HG03175 (cell line): ENCODE results near the gene ARHGEF38.

Source experiments
- ATAC-seq: cut with Tn5 transposase; IDR thresholded peaks from one replicate; pipeline ENCODE4 v1.9.1; 2021; ENCODE audit warnings: mild to moderate bottlenecking, moderate library complexity; ENCODE audit not compliant: unreplicated experiment

The ARHGEF38 gene, protein sequence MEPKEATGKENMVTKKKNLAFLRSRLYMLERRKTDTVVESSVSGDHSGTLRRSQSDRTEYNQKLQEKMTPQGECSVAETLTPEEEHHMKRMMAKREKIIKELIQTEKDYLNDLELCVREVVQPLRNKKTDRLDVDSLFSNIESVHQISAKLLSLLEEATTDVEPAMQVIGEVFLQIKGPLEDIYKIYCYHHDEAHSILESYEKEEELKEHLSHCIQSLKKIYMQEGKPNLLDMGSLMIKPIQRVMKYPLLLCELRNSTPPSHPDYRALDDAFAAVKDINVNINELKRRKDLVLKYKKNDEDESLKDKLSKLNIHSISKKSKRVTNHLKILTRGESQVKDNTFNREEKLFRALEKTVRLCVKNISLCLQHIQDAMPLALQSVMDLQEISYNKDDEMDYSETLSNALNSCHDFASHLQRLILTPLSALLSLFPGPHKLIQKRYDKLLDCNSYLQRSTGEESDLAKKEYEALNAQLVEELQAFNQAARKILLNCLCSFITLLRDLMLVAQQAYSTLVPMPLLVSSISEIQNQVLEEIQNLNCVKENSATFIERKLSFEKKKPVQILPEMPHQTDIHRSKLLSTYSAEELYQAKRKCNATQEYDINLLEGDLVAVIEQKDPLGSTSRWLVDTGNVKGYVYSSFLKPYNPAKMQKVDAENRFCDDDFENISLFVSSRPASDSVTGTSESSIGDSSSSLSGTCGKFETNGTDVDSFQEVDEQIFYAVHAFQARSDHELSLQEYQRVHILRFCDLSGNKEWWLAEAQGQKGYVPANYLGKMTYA

DNA sequence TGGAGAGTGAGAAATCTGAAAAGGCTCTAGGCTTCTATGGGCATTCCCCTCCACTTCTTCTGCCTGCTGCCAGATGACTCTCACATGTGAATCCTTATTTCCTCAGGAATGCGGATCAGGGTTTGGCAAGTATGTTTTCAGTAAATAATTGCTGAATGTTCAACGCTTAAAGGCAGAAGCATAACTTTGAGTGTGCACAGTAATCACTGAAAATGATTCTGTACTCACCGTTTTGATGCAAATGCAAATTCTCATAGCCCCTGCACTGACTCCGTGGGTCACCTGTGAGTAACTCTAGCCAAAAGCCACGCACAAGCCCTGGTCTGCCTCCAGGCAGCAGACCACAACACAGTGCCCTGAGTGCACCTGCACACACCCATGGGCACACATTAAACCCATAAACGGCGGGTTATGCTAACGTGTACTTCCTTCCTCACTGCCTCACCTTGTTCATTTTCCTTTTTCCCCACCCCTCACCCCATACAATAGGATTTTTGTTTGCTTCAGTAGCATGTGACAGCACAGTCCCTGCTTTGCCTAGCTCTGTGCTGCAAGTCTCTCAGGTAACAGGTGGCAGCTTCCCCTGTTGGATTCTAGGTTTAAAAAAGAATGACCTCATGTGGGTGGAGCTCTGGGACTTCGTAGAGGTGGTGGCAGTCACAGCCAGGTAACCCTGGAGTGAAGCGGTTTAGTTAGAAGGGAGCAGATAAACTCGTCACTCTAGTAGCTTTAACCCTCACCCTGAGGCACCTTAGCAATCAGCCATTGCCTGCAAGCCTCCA lies at the start of gene ARHGEF38:
ARHGEF38 (plus strand) TSS at position 656 of the 782 bp plus-strand sequence. CDS start 146 bp downstream, outside the sequence.
- no peak for ATAC-seq

DNA sequence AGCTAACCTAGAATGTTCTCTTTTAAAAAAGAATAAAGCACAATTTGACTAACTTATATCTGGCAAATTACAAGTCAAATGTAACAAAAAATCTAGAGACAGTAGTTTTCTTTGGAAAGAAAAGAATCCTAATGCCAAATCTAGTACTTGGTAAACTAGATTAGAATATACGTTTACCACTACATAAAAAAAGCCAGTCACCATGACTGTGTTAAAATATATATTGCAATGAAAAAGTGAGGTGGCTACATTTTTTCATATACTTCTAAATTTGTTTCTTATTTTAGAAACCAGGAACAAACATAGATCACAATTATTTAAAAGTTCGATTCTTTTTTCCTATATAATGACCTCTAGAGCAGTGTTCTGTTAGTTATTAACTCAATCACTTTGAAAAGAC lies 48.9 kb upstream of the ARHGEF38 start:
- no peak for ATAC-seq

DNA sequence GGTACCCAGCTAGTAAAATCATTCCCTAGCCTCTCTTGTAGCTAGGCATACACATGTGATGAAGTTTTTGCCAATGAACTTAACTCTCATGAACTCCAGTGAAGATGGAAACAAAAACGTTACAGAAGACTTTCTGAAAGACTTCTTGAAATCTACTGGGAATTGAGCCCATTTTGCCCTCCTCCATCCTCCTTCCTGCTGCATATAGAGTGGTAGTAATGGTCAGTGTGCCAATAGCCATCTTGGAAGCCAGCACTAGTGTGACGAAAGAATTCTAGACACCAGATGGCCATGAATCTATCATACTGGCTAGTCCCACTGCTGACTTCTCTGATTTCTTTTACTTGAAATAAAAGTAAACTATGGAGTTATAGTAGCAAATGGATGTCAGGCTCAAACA lies 47.7 kb upstream of the ARHGEF38 start:
- ATAC-seq, result no peak

DNA sequence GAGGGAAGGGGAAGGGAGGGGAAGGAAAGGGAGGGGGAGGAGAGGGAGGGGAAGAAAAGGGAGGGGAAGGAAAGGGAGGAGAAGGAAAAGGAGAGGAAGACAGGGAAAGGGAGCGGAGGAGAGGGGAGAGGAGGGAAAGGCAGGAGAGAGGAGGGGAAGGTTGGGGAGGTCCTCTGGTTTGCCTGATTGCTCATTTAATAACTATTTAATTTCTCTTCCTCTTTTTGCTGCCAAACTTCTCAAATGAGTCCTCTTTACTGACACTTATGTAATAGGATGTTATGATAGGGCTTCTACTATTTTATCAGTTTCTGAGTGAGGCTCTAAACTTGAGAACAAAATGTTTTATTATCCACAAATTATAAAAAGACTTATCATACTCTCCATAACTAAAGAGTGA lies 43.1 kb upstream of the ARHGEF38 start:
- peak; percentile 99 for ATAC-seq

DNA sequence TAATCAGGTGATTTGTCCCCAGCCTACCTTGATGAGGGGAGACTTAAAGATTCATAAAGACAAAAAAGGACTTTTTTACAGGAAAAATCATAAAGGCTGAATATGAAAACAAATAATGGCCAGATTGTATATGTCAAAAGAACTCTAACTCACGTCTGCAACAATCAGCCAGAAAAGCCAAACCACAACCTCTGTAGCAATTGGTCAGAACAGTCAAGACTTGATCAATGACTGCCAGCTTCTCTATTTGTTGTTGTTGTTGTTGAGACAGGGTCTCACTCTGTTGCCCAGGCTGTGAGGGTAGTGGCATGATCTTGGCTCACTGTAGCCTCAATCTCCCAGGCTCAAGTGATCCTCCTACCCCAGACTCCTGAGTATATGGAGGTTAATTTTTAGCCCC lies 42.7 kb upstream of the ARHGEF38 start:
- peak; percentile 47 for ATAC-seq

DNA sequence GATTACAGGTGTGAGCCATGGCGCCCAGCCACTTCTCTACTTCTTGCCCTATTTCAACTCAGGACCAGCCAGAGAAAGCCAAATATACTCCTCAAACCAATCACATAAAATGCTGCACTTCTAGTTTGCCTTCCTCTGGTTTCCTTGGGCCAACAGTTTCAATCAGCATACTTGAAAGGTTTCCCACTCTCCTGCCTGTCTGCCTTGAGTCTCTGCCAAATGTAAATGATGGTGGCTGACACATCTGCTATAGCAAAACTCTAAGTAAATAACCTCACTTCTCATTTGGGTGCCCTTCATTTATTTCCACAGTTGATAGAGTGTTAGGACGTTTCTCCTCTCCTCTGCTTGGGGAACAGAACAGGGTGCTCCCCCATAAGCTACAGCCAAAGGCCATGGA lies 42.2 kb upstream of the ARHGEF38 start:
- no peak for ATAC-seq

DNA sequence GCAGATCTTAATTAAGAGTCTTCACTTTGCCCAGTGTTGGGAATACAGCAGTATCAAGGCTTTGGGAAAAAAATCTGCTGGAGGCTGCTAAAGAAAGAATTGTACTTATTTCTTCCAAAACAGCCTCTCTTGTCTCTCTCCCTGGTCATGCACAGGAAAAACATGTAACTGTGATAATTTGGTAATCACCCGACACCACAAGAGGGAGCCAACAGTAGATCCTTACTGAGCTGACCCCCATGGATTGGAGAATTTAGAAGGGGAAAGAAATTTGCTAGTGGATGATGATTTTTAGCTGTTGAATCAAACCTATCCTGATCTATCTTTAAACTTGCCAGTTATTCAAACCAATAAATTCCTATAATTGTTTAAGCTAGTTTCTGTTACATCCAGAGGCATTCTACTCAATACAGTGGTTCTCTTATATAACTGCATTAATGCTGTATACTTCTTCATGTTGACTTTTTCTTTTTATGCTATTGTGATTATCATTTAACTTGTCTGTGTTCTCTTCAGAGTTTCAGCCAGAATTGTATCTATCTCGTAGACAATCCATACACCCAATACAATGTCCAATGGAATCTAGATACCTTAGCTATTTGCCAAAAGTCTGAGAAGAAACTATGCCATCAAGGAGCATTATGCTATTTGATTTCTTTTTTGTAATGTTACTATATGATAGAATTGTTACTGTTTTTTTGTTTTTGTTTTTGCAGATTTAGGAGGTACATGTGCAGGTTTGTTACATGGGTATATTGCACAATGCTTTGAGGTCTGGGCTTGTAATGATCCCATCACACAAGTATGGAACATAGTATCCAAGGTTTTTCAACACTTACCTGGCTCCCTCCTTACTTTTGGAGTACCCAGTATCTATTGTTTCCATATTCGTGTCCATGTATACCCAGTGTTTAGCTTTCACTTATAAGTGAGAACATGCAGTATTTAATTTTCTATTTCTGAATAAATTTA lies 31.3 kb upstream of the ARHGEF38 start:
- peak; percentile 68 for ATAC-seq

DNA sequence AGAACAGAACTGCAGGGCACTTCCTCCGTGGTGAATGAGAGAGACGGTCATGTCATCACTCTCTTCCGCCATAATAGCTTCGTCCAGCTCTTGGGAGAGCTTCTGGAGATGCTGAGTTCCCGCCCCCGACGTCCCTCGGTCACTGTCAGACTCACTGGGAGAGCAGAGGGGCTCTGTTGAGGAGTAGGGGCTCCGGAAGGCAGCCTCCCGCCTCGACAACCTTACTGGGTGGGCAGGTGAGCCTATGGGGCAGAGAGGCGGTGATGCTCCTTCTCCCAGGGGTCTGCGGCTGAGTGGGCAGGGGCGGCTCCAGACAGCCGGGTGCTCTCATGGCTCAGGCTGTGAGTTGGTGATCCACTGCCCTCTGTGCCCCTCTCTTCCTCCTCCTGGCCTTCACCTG lies 25.8 kb upstream of the ARHGEF38 start:
- no peak for ATAC-seq

DNA sequence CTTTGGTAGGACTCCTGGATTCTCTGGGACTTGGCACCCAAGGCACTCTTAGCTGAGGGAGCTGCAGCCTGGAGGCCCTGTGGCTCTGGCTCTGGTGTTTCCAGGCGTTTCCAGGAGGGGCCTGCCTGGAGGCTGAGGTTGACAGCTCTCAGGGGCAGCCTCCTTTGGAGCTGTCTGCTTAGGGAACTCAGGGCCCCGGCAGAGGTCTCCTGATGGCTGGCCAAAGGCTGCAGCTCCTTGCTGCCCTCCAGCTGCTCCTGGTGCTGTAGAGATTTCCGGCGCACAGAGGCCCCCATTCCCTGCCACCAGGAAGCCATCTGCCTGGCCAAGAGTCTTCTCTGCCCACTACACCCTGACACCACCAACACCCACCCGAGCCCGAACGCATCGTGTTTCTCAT lies 25.3 kb upstream of the ARHGEF38 start:
- ATAC-seq, result no peak

DNA sequence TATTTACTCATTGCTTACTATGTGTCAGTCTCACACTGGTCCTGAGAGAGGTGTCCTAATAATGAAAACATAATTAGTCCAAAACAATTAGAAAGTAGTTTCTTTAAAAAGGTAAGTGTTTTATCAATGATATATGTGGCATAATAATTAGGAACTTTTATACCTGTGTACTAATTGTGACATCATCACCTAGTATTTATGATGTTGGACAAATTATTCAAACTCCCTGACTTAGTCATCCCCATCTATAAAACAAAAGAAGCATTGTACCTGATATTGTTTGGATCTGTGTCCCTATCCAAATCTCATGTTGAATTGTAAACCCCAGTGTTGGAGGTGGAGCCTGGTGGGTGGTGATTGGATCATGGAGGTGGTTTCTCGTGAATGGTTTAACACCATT lies 15.8 kb upstream of the ARHGEF38 start:
- no peak for ATAC-seq

DNA sequence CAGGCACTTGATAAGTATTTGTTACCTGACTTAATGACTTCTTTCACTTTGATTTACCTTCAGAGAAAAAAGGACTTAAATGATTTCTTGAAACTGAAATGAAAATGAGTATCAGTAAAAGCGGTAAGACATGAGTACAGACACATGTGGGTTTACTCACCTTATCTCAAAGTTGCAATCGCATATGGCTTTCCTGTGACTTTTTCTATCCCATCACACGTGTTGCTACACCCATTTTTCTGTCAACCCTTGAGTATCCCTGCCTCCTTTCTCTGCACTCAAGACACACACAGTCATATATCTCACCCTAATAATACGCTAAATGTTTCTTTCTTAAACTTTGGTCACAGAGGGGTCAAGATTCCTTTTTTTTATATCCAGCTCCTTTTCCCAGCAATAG lies 11.0 kb upstream of the ARHGEF38 start:
- ATAC-seq, result no peak

DNA sequence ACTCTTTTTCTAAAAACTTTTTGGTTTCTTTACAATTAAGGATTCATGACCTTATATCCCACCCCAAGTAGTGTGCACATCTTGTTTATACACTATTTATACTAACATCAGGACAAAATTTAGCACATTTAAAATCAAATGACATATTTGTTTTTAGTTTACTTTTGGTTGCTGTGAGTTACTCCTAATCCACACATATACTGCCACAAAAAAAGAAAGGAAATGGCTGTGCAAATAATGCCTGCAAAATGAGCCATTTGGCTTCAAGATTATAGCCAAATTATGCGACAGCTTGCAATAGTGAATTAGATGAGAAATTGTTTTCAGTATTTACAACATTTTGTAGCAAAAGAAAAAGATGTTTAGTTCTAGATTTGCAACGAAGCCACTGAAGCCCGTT lies 10.4 kb upstream of the ARHGEF38 start:
- no peak for ATAC-seq

DNA sequence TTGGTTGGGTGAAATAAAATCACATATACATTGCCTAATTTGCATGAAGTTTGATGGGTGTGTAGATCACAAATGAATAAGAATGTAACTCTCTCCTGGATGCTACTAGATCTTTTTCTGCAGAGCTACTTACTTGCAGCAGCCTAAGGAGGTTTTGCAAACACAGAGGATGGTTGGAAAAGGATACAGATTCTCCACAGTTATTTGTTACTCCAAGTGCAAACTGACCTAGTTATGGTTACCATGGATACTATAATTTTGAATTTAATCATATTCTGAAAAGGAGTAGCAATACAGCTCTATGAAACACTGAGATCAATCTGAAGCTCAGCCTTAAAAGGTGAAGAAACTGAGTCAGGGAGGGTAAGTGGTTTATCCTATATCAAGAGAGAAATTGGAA lies 9.1 kb upstream of the ARHGEF38 start:
- ATAC-seq, result no peak

DNA sequence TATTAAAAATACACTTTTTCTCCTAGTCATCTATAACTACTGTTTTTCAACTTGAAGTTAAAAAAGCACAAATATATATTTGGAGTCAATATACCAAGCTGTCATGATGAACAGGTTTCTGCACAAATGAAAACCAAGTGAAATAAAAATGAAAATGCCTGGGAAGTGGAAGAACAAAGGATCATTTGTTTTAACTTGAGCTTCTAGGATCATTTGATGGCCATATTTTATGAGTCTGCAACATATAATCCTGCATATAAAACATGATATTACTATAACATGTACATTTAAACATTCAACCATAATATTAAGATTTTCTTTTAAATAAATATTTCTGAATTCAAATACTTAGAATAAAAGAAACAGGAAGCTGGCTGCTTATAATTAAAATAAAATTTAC lies 8.5 kb upstream of the ARHGEF38 start:
- no peak for ATAC-seq

DNA sequence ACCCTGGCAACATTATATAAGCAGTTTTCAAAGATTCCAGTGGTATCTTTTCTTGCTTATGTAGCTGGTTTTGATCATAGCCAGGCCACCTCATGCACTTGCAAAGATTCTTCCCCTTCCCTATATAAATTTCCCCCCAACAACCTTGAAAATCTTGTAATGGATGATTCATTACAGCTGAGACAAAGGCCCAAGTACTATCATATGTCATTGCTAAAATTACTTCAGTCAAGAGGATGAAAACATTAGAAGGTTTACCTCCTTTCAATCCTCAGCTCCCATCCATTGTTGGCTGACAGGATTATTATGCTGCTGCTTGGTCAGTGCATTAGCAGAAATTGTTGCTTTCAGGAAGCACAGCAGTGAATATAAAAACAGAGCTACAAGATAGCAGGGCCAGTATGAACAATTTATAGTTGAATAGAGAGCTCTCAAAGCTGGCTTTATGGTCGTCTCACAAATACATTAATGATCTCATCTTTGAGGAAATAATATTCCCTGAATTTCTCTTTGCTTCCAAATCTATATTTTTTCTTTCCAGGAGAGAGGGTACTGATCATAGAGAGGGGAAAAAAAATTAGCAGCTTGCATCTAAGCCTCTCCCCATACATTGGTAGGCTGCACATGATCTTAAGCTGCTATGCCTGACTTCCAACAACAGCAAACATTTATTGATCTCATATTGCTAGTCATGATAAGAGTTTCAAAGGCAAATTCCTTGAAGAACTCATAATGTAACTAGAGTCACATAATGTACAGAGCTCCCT lies 7.7 kb upstream of the ARHGEF38 start:
- ATAC-seq, result no peak

DNA sequence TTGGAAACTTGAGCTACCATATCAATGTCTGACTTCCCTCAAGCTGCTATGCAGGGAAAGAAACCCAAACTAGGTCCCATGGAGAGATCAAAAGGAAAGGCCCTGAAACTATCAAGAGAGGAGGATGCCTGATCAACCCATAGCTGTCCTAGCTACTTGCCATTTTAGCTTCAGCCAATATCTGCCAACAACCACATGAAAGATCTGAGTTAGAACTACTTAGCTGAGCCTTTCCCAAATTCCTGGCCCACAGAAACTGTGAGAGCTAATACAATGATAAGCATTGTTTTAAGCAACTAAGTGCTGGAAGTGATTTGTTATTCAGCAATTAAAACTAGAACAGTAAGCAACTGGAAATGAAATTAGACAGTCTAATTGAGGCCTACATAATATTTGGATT lies 6.3 kb upstream of the ARHGEF38 start:
- no peak for ATAC-seq

DNA sequence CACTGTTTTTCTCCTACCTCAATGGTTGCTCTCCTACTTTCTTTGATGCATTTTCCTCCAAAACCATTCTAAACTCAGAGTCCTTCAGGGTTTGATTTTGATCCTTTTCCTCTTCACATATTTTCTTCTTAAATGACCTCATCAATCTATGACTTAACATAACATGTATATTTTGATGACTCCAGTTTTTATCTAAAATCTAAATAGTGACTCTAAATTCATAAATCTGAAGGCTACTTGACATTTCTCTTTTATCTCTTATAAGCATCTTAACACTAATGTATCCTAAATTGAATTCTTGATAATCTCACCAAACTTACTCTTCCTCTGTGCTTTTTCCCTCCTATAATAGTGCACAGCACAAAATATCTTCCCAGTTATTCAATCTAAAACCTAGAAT lies 4.7 kb upstream of the ARHGEF38 start:
- no peak for ATAC-seq

DNA sequence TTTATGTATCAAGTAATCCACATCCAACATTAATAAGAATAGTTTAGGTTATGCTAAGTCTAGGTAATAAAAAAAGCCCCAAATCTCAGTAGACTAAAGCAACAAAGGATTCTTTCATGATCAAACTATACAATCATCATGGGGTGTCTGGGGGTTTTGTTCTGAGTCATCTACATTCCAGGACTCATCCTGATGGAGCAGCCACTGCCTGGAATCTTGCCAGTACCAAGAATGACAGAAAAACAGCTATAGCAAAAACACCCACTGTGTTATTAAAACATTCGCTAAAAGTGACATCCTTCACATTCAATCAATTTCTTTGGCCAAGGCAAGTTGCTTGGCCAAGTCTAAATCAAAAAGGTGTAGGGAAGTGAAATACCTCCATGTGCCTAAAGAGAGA lies 3.9 kb upstream of the ARHGEF38 start:
- ATAC-seq, result no peak

DNA sequence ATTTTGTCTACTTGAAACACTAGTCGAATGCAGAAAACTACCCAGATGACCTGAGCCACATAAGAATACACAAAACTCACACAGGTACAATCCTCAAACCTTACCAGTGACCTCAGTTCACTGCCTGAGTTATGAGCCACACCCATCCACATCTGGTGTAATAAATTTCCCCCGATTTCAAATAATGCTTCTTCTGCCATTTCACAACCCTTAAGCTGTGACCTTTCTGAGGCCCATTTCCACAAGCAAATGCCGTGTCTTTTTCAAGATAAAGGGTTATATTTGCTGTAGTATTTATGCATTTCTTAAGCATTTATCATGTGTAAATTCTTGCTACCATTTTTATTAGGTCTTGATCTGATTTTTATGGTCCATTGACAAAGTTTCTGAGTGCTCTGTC lies 1.8 kb upstream of the ARHGEF38 start:
- no peak for ATAC-seq

DNA sequence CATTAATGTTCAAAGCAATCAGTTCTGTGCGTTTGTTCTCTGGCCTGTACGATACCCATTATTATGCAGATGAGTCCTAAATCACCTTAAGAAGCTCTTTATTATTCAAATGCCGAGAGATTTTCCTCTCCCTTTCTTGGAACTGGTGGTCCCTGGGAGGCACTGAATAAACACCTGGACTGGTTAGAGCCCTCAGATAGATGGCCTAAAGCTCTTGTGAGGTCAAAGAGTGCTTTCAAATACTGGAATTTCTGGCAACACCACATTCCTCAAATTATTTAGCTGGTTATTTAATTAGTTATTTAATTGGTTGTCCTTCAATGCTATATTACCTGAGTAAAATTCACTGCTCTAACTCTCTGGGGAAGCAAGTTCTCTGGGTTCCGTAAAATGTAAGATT lies 3.0 kb downstream of the ARHGEF38 start:
- ATAC-seq, result no peak
